ENCODE results near the gene CD46.
A peak's percentile ranks its signal among the peaks of the same experiment; 100 is the strongest.
"Not testable (repeated sequence)": the region's sequence is repeated elsewhere in the genome, so short reads cannot be mapped to it uniquely, and the experiment has no call there.

CD46 gene

GRCh38 chr1:207751790-207752455, at the start of gene CD46:
Gene CD46 (plus strand): TSS chr1:207752054. CDS start chr1:207752213, 159 bp downstream.
- DNase-seq (peak; percentile 96), ATAC-seq (ENCODE audit: insufficient read depth, low read depth) (peak; percentile 93)
- Histone ChIP-seq H2AFZ (ENCODE audit: low read depth, low read length) (peak within 1 kb of the TSS; percentile 90), H3K27me3 (ENCODE audit: insufficient read depth, low read length, poor library complexity) (no peaks in the 10 kb centered on the region), H3K4me1 (ENCODE audit: insufficient read depth, low read length) (peaks cover 66% of the 10 kb centered on the region), H3K9me3 (ENCODE audit: insufficient read depth, low read length, severe bottlenecking) (no peaks in the 10 kb centered on the region), H3K27ac (ENCODE audit: low read length) (peak within 1 kb of the TSS; percentile 93), H3K79me2 (ENCODE audit: insufficient read depth, low read length) (peaks cover 65% of the 10 kb centered on the region), H3K9ac (ENCODE audit: low read depth, low read length) (peak within 1 kb of the TSS; percentile 73), H4K20me1 (ENCODE audit: insufficient read depth, low read length) (peaks cover 39% of the 10 kb centered on the region), H3K4me2 (ENCODE audit: insufficient read depth, low read length) (peak within 1 kb of the TSS; percentile 81), H3K4me3 (ENCODE audit: low read depth in 1 of 2, low read length in 2 of 2) (peak within 1 kb of the TSS; percentile 53 to 87), H3K36me3 (ENCODE audit: insufficient read depth, low read length) (peaks cover 9% of the 10 kb centered on the region)
- no peak for TF ChIP-seq EZH2 (IDR thresholded peaks at IDR 0.05; ENCODE audit: borderline replicate concordance, low read depth, low read length, severe bottlenecking)
- TF ChIP-seq CTCF (IDR thresholded peaks at IDR 0.05; ENCODE audit: borderline replicate concordance, extremely low read depth, low read length, poor library complexity, severe bottlenecking) = no peak

GRCh38 chr1:207702317-207702716, 49.5 kb upstream of the CD46 start:
- no peak overlapping the region for H3K4me3 ChIP-seq (ENCODE audit: low read depth in 1 of 2, low read length in 2 of 2)
- ATAC-seq (ENCODE audit: insufficient read depth, low read depth) (no peak), DNase-seq (no peak)
- H3K36me3 ChIP-seq (ENCODE audit: insufficient read depth, low read length) = no peaks in the 10 kb centered on the region
- H3K79me2 ChIP-seq (ENCODE audit: insufficient read depth, low read length) = no peaks in the 10 kb centered on the region
- H3K9ac ChIP-seq (ENCODE audit: low read depth, low read length) = no peak overlapping the region
- H4K20me1 ChIP-seq (ENCODE audit: insufficient read depth, low read length) = no peaks in the 10 kb centered on the region
- H3K27me3 ChIP-seq (ENCODE audit: insufficient read depth, low read length, poor library complexity) = peaks cover 6% of the 10 kb centered on the region
- H3K4me2 ChIP-seq (ENCODE audit: insufficient read depth, low read length) = no peak overlapping the region
- no peak for TF ChIP-seq EZH2 (IDR thresholded peaks at IDR 0.05; ENCODE audit: borderline replicate concordance, low read depth, low read length, severe bottlenecking)
- TF ChIP-seq CTCF (IDR thresholded peaks at IDR 0.05; ENCODE audit: borderline replicate concordance, extremely low read depth, low read length, poor library complexity, severe bottlenecking) = no peak
- no peak overlapping the region for H3K27ac ChIP-seq (ENCODE audit: low read length)
- no peaks in the 10 kb centered on the region for H3K9me3 ChIP-seq (ENCODE audit: insufficient read depth, low read length, severe bottlenecking)
- no peak overlapping the region for H2AFZ ChIP-seq (ENCODE audit: low read depth, low read length)
- no peaks in the 10 kb centered on the region for H3K4me1 ChIP-seq (ENCODE audit: insufficient read depth, low read length)

GRCh38 chr1:207703712-207704111, 48.1 kb upstream of the CD46 start:
- Histone ChIP-seq H3K9me3 (ENCODE audit: insufficient read depth, low read length, severe bottlenecking) (no peaks in the 10 kb centered on the region), H3K4me2 (ENCODE audit: insufficient read depth, low read length) (no peak overlapping the region), H3K4me1 (ENCODE audit: insufficient read depth, low read length) (no peaks in the 10 kb centered on the region), H3K27ac (ENCODE audit: low read length) (no peak overlapping the region), H3K9ac (ENCODE audit: low read depth, low read length) (no peak overlapping the region), H3K36me3 (ENCODE audit: insufficient read depth, low read length) (no peaks in the 10 kb centered on the region), H2AFZ (ENCODE audit: low read depth, low read length) (no peak overlapping the region), H3K27me3 (ENCODE audit: insufficient read depth, low read length, poor library complexity) (peaks cover 6% of the 10 kb centered on the region), H3K4me3 (ENCODE audit: low read depth in 1 of 2, low read length in 2 of 2) (no peak overlapping the region), H4K20me1 (ENCODE audit: insufficient read depth, low read length) (no peaks in the 10 kb centered on the region), H3K79me2 (ENCODE audit: insufficient read depth, low read length) (no peaks in the 10 kb centered on the region)
- DNase-seq (no peak), ATAC-seq (ENCODE audit: insufficient read depth, low read depth) (no peak)
- TF ChIP-seq EZH2 (IDR thresholded peaks at IDR 0.05; ENCODE audit: borderline replicate concordance, low read depth, low read length, severe bottlenecking) (no peak), CTCF (IDR thresholded peaks at IDR 0.05; ENCODE audit: borderline replicate concordance, extremely low read depth, low read length, poor library complexity, severe bottlenecking) (no peak)

- H3K4me2 ChIP-seq (ENCODE audit: insufficient read depth, low read length); H3K9ac ChIP-seq (ENCODE audit: low read depth, low read length); H3K9me3 ChIP-seq (ENCODE audit: insufficient read depth, low read length, severe bottlenecking); H3K36me3 ChIP-seq (ENCODE audit: insufficient read depth, low read length); DNase-seq; H3K27me3 ChIP-seq (ENCODE audit: insufficient read depth, low read length, poor library complexity); H2AFZ ChIP-seq (ENCODE audit: low read depth, low read length); H3K4me3 ChIP-seq (ENCODE audit: low read depth in 1 of 2, low read length in 2 of 2); ATAC-seq (ENCODE audit: insufficient read depth, low read depth); H3K27ac ChIP-seq (ENCODE audit: low read length); H3K4me1 ChIP-seq (ENCODE audit: insufficient read depth, low read length); H3K79me2 ChIP-seq (ENCODE audit: insufficient read depth, low read length); H4K20me1 ChIP-seq (ENCODE audit: insufficient read depth, low read length): not testable (repeated sequence)
Observed at GRCh38 chr1:207708004-207708403, 43.9 kb upstream of the CD46 start.
